ENCODE data around the gene ZNF579. TPM values are rescaled to one million over a fixed set of nuclear protein-coding genes. Genes with fewer than 3 reads are reported as not detected.

The ZNF579 gene
- total RNA-seq, 1 experiment from 2014 or later = 8.8 TPM

DNA sequence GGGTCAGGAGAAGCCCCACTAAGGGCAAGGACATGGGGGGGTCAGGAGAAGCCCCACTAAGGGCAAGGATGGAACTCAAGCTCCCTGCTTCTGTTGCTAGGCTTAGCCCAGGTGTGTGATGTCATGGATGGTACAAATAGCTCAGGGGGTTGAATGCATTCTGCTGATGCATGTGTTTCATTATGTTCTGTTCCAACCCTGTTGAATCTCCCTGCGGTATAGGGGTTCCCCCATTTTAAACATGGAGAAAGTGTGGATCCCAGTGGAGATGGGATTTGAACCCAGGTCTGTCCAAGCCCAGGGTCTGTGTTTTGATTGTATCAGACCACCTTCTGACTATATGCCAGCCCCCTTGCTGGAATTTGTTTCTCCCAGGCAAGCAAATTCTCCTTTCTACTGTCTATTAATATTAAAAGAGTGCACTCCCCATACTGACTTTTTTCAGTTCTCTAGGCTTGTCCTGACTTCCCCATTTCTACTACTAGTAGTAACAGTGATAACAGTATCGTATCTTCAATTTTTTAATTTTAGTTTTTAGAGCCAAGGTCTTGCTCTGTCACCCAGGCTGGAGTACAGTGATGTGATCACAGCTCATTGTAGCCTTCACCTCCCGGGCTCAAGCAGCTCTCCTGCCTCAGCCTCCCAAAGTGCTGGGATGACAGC is 31.5 kb upstream of the ZNF579 start:
- DNase-seq (ENCODE audit: low read depth) = no peak

DNA sequence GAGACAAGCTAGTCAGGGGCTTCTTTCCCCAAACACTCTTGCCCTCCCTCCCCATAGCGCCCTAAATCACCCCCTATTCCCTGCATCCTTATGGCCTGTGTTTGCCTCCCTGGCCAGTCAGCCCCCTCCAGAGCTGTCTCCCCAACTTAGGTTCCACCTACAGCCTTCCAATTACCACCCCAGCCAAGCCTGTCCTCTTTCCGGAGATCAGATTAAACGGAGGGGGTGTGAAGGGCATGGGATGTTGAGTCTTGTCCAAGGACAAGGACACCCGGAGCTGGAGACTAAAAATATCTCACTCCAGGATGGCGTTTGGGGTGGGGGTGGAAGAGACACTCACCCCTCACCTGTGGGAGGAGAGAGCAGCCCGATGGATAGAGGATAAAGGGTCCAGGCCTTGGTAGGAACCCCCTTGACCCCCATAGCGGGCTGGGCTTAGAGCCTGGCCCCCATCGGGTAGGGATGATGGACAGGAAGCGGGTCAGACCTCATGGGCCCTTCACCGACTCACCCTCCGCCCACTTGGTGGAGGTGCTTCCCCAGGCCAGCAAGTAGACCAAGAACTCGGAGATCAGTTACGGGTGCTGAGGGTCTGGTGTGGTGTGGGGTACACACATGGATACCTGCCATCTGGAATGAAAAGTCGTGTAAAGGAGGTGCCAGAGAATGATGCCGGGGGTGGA is 30.8 kb upstream of the ZNF579 start:
- DNase-seq (ENCODE audit: low read depth) = no peak

DNA sequence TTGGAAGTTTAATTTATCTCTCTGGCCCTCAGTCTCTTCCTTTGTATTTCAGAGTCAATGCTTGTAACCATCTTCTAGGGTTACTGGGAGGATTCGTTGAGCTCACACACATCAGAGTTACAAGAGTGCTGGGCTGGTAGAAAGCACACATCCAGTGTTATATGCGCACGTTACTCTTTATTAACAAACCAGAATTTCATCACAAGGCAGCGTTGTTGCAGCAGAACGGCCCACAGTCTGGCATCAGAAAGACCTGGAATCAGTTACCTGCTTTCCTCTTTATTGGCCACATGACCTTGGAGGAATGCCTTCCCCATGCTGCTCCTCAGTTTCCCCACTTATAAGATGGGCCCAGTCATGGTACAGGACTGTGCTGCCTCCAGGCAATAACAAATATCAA is 28.7 kb upstream of the ZNF579 start:
- no peak for DNase-seq (ENCODE audit: low read depth)

DNA sequence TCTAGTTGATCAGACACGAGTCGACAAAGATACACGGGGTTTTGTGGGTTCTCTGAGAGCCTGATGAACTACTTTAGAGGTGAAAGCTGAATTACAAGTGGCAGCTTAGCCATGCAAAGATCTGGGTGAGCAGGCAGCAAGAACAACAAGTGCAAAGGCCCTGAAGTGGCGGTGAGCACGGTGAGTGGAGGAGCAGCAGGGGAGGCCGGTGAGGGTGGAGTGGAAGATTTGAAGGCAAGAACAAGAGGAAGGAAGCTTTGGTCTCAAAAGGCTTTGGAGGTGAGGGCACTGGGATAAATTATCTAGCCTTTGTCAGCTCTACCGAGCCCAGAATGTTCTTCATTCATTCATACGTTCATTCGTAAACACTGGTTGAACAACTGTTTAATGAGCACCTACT is 26.2 kb upstream of the ZNF579 start:
- no peak for DNase-seq (ENCODE audit: low read depth)

DNA sequence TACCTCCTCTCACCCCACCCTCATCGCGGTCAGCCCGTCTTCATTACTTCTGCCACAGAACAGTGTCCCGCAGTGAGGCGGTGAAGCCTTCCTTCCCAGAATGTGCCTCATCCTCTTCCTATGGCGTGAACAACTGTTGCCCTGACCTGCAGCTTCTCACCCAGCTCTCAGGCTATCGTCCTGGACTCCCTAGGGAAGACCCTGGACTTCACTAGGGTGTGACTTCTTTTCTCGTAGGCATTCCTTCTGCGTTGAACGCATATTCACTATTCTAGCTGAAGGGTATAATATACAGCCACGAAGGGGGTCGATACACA is 25.8 kb upstream of the ZNF579 start:
- no peak for DNase-seq (ENCODE audit: low read depth)

DNA sequence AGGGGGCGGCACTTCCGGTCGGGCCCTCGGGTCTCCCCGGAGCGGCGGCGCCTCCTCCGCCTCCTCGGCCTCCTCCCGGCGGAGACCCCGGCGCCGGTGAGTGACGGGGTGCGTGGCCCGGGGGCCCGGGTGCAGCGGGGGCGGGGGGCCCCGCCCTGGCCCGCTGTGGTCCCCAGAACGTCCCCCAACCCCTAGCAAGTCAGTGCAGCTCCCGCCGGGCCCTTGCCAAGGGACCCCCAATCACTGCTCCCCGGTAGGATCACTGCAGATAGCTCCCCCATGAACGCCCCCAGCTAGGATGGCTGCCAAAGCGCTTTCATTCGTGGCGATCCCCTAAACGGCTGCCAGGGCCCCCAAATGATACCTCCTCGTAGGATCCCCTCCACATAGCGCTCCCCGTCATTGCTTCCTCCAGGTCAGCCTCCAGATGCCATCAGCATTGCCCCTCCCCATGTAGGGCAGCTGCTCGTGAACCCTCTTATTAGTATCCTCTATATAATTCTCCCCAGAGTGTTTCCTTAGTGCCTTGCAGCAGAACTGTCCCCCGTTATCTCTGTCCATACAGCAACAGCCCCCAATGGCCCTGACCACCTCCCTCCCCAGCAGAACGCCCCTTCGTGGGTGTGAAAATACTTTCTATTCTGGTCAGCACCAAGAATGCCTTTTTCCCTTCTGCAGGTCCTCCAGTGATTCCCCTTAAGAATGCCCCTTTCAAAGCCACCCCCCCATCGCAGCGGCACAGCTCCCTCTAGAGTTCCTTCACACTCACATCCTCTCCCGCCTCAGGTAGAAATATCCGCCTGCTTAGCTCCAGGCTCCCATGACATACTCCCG is 25.2 kb upstream of the ZNF579 start, which contains the start of gene ZNF865:
Gene ZNF865 (plus strand): TSS at position 11 of the 834 bp plus-strand sequence. CDS start 7,972 bp downstream, outside the sequence.
- DNase-seq (ENCODE audit: low read depth) = peak; percentile 90

DNA sequence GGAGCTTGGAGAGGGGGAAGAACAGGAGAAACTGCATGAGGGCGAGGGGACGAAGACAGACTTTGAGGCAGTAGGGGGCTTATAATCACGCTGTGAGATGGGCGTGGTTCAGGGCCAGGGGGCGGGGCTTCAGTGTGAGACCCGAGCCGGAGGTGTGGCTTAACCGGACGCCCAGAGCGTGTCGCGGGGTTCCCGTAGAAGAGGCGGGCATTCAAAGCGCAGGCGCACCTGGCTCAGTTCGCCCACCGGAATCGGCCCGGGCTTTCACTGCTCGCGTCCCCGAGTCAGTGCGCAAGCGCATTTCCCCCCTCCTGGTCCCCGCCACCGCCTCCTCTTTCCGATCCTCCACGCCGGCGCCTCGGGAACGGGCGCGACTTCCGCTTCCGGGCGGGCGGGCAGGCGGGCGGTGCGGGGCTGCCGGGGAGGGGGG is 24.6 kb upstream of the ZNF579 start:
- peak; percentile 99 for DNase-seq (ENCODE audit: low read depth)

DNA sequence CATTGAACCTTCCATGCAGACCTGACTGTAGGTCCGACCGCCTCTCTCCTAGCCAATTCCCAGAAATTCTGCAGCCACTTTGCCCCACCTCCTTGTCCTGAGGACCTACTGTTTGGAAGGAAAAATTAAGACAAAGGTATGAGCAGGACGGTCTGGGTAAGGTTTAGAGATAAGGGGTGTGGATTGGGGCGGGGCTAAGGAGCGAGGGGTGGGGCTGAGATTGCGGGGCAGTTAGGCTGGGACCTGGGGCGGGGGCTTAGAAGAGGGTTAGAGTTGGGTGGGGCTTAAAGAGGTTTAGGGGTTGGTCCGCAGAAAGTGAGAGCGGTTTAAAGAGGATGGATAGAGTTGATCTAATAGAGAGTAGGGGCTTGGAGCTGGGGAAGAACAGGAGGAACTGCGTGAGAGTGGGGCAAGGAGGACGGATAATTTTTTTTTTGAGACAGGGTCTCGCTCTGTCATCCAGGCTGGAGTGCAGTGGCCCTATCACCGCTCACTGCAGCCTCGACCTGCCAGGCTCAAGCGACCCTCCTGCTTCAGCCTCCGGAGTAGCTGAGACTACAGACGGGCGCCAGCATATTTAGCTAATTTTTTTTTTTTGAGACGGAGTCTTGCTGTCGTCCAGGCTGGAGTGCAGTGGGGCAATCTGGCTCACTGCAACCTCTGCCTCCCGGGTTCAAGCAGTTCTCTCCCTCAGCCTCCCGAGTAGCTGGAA is 23.1 kb upstream of the ZNF579 start:
- no peak for DNase-seq (ENCODE audit: low read depth)

DNA sequence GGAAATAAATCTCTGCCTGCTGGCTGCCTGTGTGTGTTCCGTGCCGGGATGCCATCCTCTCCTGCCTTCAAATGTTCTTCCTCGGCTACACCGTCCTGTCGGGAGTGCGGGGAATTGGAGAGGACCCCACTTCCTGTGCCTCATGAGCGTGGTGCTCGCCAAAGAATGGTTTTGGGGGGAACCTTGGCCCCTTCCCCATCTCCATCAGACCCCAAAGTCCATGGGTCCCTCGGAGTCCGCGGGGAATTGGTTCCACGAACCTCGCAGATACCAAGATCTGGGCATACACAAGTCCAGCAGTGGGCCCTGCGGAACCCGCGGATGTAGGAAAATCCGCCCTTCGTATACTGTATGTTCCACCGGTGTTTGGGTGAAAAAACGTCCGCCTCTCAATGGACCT is 22.5 kb upstream of the ZNF579 start:
- no peak for DNase-seq (ENCODE audit: low read depth)

DNA sequence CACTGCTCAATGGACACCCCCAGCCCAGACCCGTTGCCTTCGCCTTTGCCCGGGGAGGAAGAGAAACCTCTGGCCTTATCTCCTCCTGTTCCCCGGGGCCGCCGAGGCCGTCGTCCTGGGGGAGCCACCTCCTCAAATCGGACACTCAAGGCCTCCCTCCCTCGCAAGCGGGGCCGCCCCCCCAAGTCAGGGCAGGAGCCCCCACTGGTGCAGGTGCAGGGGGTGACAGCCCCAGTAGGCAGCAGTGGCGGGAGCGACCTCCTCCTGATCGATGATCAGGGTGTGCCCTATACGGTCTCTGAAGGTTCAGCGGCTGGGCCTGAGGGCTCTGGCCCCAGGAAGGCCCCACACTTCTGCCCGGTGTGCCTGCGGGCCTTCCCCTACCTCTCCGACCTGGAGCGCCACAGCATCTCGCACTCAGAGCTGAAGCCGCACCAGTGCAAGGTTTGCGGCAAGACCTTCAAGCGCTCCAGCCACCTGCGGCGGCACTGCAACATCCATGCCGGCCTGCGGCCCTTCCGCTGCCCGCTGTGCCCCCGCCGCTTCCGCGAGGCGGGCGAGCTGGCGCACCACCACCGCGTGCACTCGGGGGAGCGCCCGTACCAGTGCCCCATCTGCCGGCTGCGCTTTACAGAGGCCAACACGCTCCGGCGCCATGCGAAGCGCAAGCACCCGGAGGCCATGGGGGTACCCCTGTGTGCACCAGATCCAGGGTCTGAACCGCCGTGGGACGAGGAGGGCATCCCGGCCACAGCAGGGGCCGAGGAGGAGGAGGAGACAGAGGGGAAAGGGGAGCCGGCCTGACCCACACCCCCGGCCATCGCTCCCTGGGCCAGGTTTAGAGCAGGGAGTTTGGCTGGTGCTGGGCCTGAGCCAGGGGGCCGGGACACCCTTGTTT is 21.7 kb upstream of the ZNF579 start:
- DNase-seq (ENCODE audit: low read depth) = no peak

DNA sequence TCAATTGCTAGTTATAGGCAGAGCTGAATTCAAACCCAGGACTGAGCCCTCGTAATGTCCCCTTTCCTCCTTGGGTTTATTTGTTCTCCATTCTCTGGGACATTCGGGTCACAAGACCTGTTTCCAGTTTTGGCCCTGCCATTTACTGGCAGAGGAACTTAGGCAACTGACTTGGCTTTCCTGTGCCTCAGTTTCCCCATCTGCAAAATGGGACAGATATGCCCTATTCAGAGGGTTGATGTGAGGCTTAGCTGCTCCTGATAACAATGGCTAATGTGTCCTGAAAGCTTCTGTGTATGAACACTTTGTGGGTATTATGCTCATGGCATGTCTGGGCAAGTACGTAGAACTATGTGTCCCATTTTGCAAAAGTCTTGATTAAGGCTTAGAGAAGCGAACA is 20.4 kb upstream of the ZNF579 start:
- DNase-seq (ENCODE audit: low read depth) = no peak

DNA sequence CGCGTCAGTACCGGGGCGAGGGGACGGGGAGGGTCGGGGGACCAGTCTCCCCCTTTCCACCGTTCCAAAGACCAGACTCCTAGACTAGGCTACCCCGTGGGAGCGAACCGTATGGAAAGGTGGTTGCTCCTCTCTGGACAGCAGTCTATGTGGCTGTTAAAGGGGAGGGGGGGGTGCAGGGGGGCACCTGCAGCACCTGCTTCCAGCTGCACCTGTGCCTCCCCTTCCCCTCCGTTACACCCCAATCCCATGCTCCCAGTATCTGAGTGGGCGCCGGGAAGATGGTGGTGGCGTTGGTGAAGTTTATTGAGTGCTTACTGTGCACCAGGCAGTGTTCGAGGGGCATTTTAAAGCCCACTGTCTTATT is 20.0 kb upstream of the ZNF579 start:
- no peak for DNase-seq (ENCODE audit: low read depth)

DNA sequence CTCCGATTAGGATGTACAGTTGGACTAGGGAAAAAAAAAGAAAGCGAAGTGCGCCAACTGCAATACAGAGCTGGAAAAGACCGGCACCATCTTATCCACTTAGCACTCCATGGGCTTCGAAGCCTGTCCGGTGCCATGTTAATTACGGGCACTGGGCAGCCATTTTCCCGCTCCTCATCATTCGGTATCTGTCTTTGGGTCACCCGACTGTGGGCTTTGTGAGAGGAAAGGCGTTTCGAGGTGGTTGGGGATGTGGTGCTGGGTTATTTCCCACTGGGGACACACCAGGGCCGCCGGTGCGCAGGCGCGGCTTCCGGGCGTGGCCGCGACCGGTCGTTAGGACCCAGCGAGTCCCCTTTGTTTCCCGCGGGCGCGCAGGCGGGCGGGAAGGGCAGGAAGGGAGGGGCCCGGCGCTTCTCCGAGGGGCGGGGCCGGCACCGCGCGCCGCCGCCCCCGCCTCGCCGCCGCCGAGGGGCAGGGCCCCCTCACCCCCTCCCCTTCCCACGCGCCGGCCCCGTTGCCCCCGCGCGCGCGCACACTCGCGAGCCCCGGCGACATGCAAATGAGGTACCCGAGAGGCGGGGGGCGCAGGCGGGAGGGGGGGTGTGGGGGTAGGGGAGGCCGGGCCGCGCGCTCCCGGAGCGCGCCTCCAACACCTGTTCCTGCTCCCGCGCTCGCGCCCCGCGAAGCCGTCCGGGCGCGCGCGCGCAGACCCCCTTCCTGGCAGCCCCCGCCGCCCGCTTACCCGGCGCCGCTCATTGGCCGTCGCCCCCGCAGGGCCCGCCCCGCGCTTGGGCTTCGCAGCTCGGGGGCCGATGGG is 19.4 kb upstream of the ZNF579 start, which contains the start of gene ZNF524:
Gene ZNF524 (plus strand): TSS at position 447 of the 820 bp plus-strand sequence. CDS start 1,825 bp downstream, outside the sequence.
- peak; percentile 94 for DNase-seq (ENCODE audit: low read depth)

DNA sequence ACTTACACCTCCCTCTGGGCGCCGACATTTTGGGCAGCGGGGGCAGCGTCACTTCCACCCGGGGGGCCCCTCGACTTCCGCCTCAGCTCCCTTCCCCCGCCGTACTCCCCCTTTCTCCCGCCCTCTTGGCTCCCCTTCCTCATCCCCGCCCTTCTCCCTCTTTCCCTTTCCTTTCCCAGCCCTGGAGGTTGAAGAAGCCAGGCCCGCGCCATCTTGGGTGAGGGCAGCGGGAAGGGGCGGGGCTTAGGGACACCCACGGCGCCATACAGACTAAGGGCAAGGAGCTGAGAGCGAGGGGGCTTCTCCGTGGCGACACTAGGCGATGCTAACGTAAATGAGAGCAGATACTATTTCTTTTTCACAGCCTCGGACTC is 18.8 kb upstream of the ZNF579 start, which contains the start of gene FIZ1:
Gene FIZ1 (minus strand): TSS at position 50 of the 374 bp plus-strand sequence. CDS start 1,652 bp downstream, outside the sequence.
- DNase-seq (ENCODE audit: low read depth) = peak; percentile 99

DNA sequence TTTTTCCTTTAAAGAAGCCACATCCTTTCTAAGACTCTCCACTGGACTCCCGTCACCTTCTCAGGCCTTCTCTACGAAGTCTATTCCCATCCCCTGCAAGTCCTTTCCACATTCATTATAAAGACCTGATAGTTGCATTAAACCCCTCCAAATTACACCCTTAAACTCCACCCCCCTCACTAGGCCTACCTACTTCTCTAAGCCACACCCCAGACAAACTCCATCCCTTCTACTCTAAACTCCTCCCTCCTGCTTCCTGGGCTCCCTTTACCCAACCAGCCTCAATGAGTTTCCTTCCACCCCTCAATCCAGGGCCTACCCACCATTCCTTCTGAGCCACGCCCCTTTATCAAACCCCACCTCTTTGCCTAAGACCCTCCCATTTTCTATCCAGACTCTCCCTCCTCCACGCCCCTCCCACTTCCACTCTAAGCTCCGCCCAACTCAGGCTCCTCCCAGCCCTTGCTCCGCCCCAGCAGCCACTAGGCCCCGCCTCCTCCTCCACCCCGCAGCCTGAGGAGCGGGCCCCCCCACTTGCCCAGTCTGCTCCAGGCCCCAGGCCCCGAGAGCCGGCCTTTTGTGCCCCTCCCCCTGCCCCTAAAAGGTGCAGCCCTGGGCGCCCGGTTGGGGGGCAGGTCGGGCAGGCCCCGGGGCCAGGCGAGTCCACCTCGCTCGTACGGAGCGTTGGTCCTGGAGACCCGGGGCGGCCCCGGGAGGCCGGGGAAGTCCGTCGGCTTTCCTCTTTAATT is 18.2 kb upstream of the ZNF579 start:
- peak; percentile 95 for DNase-seq (ENCODE audit: low read depth)

DNA sequence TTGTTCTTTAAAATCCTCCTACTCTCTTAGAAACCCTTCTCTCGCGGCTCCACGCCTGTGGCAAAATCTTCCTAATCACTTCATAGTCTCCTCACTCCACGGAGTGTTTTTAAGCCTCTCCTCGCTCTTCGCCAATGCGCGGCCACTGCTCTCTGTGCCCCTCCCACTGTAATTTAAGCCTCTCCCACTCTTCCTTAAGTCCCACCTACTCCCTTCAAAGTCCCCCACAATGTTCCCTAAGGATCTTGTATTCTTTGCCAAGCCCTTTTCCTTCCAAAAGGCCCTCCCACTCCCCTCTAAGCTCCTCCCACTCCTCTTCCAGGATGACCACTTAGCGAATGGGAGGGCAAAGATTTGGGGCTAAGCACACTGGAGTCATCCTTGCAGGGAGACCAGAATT is 17.4 kb upstream of the ZNF579 start:
- no peak for DNase-seq (ENCODE audit: low read depth)

DNA sequence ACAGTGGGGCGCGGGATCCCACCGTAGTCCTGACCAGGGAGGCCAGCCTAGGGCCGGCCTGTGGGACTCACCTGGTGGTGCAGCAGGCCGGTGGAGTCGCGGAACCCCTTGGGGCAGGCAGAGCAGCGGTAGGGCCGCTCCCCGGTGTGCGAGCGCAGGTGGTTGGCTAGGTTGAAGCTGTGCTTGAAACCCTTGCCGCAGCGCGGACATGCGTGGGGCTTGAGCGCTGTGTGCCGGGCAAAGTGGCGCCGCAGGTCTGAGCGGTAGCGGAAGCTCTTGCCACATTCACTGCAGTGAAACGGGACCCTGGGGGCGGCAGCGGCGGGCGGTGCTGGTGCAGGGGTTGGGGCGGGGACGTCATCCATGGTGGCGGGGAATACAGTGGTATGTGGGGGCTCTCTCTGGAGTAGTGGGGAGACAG is 16.9 kb upstream of the ZNF579 start:
- no peak for DNase-seq (ENCODE audit: low read depth)

DNA sequence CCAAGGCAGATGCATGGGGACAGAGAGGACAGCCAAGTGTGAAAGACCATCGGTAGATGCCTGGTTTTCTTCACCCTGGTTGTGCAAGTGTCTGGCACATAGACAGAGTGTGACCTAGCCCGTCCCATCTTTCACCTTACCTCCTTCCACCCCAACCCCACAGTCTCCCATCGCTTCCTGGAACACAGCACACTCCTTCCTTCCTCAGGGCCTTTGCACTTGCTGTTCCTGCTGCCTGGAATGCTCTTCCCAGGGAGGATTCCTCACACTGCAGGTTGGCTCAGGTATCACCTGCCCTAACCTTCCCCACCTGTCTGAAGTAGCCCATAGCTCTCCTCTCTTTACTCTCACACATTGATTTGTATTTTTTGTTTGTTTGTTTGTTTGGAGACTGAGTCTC is 15.7 kb upstream of the ZNF579 start:
- DNase-seq (ENCODE audit: low read depth) = no peak

DNA sequence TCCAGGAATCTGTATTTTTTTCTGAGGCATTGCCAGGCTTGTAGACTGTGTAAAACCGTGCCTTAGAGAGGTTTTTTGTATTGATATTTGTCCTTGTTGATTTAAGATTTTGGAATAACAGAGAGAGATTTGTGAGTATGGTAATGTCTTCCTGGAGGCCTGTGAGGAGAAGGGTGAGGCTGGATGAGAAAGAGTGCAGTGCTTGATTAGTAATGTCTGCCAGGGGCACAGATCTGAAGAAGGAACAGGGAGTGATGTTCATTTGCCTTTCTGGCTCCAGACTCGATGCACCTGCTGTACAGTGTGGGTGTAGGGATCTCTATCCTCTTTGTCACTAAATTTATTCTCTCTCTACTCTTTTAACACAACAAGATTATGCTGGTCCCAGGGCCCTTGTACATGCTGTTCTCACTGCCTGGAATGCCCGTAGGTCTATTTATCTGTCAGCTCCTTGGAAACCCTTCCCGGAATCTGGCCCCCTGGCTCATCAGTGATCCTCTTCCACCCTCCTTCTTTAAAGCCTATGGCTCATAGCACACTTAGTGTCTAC is 14.4 kb upstream of the ZNF579 start:
- no peak for DNase-seq (ENCODE audit: low read depth)

All from Daoy (cell line).